EH (cell line): ENCODE data around the gene CFAP97D2.
"Not testable (repeated sequence)": the region's sequence is repeated elsewhere in the genome, so short reads cannot be mapped to it uniquely, and the experiment has no call there.

Source experiments
- DNase-seq: peaks from one replicate; pipeline ENCODE4 v3.0.0-alpha.2; 2015; ENCODE audit warnings: low read depth

CFAP97D2 gene

GRCh38 chr13:114158869-114159666 is 20.0 kb upstream of the CFAP97D2 start:
- DNase-seq = not testable (repeated sequence)

GRCh38 chr13:114161028-114161556 is 18.0 kb upstream of the CFAP97D2 start:
- no peak for DNase-seq

- peak; percentile 59 for DNase-seq
Measured at GRCh38 chr13:114161644-114162532, 17.2 kb upstream of the CFAP97D2 start.

DNA sequence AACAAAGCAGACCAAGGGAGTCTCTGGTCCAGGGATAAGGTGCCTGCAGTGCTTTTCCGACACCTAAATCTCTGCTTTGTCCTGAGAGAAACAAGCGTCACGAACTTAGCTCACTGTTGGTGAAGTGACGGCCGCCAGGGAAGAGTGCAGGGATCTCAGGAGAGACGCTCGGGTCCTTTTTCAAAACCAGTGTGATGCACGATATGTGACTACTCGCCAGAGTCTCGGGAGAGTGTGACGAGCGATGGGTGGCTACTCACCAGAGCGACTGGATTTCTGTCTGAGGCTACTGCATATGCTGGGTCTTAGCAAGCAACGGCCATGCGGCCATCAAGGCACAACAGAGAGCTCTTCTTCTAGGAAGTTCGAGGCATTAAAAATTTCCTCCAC is 16.5 kb upstream of the CFAP97D2 start:
- no peak for DNase-seq

GRCh38 chr13:114164053-114164452 is 15.0 kb upstream of the CFAP97D2 start:
- no peak for DNase-seq

DNA sequence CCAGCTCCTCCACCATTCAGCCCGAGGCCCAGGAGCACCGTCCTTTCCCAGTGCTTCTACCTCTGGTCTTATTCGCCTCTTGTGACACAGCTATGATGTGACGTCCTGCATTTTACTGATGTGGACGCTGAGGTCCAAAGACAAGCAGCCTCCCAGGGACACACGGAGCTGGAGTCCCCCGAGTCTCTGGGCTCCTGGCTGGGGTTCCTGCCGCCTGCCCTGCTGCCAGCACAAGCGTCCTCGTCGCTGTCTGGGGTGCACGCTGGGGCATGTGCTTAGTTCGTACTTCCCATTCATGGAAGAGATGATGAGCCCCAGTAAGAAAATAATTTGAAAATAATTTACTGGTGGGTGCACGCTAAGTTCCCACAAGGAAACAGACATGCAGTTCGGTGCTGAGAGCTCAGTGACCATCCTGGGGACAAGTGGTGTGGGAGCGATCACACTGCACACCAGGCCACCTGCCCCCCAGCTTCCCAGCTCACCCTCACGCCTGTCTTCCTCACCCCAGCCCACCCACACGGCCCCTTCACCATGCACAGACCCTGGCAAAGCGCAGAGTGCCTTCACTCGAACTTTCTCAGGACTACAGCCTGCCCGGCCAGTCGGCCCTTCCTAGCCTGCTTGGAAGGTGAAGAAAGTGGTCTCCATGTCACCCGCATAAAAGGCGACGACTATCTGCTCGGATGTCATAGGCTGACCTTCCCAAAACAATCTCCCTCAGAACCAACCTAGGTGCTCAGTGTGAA is 14.2 kb upstream of the CFAP97D2 start:
- DNase-seq = no peak

DNA sequence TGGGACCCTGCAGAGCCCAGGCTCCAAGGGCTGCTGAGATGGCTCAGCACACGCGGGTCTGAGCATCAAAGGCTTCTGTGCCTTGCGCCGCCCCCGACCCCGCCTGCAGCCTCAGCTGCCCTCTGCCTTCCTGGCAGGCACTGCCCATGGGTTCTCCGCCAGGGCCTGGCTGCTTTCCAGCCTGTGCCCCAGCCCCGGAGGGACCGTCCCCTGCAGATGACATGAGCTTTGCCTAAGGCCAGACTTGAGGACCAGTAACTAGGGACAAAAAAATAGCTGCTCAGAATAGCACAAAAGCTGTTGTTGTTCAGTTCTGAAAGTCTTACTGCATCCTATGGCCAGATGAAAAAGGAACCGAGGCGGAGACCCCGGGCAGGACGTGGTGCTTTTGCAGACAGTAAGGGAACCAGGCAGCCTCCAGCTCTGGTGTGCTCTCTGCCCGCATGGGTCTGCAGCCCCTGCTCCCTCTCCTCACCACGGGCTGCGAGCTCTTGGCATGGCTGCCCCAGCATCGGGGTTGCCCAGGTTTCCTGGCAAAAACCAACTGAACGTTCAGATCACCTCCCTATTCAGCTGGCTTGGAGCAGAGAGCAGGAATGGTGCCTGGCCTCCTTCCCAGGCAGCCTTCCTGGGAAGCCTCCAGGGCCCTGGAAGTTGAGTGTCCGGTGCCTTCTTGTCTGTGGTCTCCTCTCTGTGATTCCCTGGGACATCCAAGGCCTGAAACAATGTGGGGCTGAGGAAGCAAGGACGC is 12.5 kb upstream of the CFAP97D2 start:
- no peak for DNase-seq

GRCh38 chr13:114167426-114167825 is 11.6 kb upstream of the CFAP97D2 start:
- peak; percentile 54 for DNase-seq

- DNase-seq = no peak
Measured at GRCh38 chr13:114167885-114168284, 11.2 kb upstream of the CFAP97D2 start.

GRCh38 chr13:114173272-114173671 is 5.8 kb upstream of the CFAP97D2 start:
- DNase-seq = no peak

DNA sequence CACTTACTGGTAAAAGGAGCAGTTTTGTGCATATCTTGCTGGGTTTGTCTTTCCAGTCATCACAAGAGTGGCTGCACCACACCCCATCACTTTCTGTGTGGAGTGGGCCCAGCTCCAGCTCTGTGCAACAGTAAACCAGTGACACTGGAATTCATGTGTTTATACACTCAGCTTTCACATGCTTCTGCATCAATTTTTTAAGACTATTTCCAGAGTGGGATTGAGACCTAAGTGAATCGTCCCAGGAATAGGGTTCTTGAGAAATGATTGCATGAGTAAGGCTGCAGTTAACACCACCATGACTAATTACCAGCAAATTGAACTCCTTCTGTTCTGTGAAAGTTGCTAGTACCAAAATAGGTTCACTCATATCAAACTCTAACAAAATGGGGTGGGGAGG is 5.3 kb upstream of the CFAP97D2 start:
- DNase-seq = peak; percentile 9

DNA sequence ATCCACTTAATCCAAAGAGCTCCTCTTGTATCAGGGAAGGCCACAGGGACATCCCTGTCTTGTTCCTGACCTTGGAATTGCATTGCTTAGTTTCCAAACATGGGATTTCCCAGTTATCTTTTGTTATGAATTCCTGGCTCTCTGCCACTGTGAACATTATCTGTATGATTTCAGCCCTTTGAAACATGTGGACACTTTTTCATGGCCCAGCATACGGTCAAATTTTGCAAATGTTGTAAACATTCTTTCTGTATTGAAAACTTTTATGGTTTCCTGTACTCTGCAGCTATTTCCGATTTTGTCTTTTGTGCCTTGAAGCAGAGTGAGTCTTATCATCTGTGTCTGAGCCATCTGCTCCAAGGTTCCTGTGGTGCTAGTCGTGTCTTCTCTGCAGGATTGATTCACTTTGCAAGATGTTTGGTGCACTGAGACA is 4.5 kb upstream of the CFAP97D2 start:
- peak; percentile 6 for DNase-seq

GRCh38 chr13:114176359-114176902 is 2.6 kb upstream of the CFAP97D2 start:
- DNase-seq = not testable (repeated sequence)

- DNase-seq = no peak
Measured at GRCh38 chr13:114177245-114178010, 1.6 kb upstream of the CFAP97D2 start.

- no peak for DNase-seq
Measured at GRCh38 chr13:114185182-114185971, 6.3 kb downstream of the CFAP97D2 start.

- no peak for DNase-seq
Measured at GRCh38 chr13:114194853-114195252, 15.8 kb downstream of the CFAP97D2 start.

DNA sequence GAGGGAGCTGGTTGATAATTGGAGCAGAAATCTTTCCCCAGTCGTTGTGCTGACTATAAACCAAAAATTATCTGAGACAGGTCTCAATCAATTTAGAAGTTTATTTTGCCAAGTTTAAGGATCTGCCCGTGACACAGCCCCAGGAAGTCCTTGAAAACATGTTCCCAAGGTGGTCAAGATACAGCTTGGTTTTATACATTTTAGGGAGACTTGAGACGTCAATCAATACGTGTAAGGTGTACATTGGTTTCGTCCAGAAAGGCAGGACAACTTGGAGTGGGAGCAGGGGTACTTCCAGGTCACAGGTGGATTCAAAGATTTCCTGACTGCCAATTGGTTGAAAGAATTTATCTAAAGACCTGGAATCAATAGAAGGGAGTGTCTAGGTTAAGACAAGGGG is 17.6 kb downstream of the CFAP97D2 start:
- DNase-seq = no peak

GRCh38 chr13:114198556-114198955 is 19.5 kb downstream of the CFAP97D2 start:
- DNase-seq = no peak

DNA sequence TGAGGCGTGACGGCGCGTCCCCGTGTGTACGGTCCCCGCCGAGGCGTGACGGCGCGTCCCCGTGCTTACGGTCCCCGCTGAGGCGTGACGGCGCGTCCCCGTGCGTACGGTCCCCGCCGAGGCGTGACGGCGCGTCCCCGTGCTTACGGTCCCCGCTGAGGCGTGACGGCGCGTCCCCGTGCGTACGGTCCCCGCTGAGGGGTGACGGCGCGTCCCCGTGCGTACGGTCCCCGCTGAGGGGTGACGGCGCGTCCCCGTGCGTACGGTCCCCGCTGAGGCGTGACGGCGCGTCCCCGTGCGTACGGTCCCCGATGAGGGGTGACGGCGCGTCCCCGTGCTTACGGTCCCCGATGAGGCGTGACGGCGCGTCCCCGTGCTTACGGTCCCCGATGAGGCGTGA is 20.5 kb downstream of the CFAP97D2 start:
- DNase-seq = not testable (repeated sequence)
